HG02973 (cell line): ENCODE measurements around the gene FOXN3.
A peak's percentile ranks its signal among the peaks of the same experiment; 100 is the strongest.

Source experiments
- ATAC-seq: cut with Tn5 transposase; IDR thresholded peaks from one replicate; pipeline ENCODE4 v1.9.1; 2021; ENCODE audit warnings: moderate library complexity; ENCODE audit not compliant: unreplicated experiment

Gene FOXN3, protein sequence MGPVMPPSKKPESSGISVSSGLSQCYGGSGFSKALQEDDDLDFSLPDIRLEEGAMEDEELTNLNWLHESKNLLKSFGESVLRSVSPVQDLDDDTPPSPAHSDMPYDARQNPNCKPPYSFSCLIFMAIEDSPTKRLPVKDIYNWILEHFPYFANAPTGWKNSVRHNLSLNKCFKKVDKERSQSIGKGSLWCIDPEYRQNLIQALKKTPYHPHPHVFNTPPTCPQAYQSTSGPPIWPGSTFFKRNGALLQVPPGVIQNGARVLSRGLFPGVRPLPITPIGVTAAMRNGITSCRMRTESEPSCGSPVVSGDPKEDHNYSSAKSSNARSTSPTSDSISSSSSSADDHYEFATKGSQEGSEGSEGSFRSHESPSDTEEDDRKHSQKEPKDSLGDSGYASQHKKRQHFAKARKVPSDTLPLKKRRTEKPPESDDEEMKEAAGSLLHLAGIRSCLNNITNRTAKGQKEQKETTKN

DNA sequence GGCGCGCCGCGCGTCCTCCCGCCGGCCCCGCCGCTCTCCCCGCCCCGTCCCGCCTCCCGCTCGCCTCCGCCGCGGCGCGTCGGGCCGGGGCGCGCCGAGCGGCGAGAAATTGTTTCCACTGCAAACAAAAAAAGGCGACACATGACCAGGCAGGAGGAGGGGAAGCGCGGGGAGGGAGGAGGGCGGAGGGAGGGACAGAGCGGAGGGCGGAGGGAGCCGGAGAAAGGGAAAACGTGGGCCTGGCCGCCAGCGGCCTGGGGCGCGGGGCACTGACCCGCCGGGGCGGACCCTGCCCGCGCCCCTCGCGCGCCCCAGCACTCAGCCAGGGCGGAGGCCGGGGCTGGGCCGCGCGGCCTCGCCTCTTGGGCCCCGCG, at the start of gene FOXN3:
Gene FOXN3, minus strand, starts transcription at position 143 of the 374 bp plus-strand sequence. CDS start 4,757 bp downstream, outside the sequence.
- ATAC-seq: peak; percentile 42

GRCh38 chr14:89466484-89466883, 49.5 kb upstream of the FOXN3 start:
- no peak for ATAC-seq

DNA sequence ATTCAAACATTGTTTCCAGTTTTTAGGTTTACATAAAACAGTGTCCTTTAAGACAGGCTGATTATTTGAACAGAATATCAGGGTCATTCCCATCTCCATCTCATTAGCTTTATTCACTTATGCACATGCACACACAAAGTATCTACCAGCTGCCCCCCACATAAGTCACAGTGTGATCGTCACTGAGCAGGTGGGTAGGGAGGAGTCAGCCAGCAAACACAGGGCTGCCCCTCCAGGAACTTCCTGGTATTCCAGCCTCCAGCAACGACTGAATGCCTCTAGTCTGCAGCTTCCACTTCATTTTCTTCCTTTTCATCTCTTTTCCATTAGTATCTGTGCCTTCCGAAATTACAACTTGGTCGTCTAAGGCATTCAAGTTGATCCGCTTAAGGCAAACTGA, 48.8 kb upstream of the FOXN3 start:
- ATAC-seq: no peak

DNA sequence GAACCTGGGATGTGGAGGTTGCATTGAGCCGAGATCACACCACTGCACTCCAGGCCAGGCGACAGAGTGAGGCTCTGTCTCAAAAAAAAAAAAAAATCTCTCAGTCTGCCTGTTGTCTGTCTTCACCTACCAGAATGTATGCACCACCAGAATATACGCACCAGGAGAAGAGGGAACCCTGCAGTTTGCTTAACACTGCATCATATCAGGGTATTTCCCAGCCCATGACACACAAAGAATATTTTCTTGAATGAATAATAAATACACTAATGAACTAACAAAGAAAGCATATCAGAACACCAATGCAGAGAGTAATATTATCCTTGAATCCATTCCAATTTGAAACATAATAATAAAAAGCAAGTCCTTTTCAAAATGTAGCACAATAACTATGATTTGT, 44.2 kb upstream of the FOXN3 start:
- no peak for ATAC-seq

- ATAC-seq: no peak
Measured at GRCh38 chr14:89458713-89459420, 41.8 kb upstream of the FOXN3 start.

DNA sequence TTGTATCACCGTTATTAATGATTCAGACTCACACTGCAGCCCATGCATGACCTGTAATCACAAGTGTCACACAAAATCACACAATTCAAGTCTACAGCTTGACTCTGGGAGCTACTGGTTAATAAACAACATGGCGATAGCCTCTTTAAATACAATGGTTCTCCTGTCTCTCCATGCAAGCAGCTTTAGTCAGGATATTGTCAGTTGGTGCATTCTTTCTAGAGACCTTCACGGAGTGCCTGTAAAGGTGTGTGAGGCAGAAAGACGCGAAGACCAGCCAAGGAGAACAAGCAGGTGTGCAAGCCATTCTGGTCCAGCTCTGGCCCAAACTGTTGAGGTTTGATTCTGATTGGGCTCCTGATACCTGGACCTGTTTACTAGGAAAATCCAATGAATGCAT, 40.0 kb upstream of the FOXN3 start:
- ATAC-seq: no peak

DNA sequence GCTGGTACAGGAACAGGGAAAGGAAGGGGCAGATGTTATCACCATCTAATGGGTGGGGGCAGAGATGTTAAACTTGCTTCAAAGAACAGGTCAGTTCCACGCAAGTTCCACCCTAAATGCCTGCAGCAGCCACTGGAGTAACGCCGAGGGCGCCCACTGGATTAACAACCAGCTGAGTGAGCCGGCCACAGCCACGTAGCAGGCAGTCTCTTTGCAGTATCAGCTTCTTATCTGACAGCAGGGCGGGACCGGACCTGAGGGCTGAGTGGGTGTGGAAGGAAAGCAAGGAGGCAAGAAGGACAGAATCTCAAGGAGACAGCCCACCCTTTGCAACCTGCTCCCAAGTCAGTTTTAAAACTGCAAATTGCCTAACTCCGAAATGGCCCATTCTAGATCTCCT, 38.4 kb upstream of the FOXN3 start:
- no peak for ATAC-seq

- ATAC-seq: no peak
Measured at GRCh38 chr14:89454996-89455395, 38.0 kb upstream of the FOXN3 start.

GRCh38 chr14:89452281-89452680, 35.2 kb upstream of the FOXN3 start:
- no peak for ATAC-seq

GRCh38 chr14:89451229-89451628, 34.2 kb upstream of the FOXN3 start:
- ATAC-seq: no peak

- no peak for ATAC-seq
Measured at GRCh38 chr14:89447182-89447944, 30.3 kb upstream of the FOXN3 start.

GRCh38 chr14:89445273-89445973, 28.4 kb upstream of the FOXN3 start:
- ATAC-seq: peak; percentile 59

- ATAC-seq: no peak
Measured at GRCh38 chr14:89444516-89445125, 27.6 kb upstream of the FOXN3 start.

GRCh38 chr14:89444044-89444443, 27.0 kb upstream of the FOXN3 start:
- ATAC-seq: no peak

- no peak for ATAC-seq
Measured at GRCh38 chr14:89443042-89443629, 26.1 kb upstream of the FOXN3 start.

- no peak for ATAC-seq
Measured at GRCh38 chr14:89442280-89442679, 25.2 kb upstream of the FOXN3 start.

- no peak for ATAC-seq
Measured at GRCh38 chr14:89440986-89441909, 24.2 kb upstream of the FOXN3 start.

GRCh38 chr14:89435892-89436656, 19.0 kb upstream of the FOXN3 start:
- ATAC-seq: no peak
